Prostate gland (tissue), 2 donors: ENCODE results near the gene DMRT1. TPM values are rescaled to one million over a fixed set of nuclear protein-coding genes. Genes with fewer than 3 reads are reported as not detected.

Experiments
- DNase-seq: peaks from one replicate; pipeline ENCODE4 v3.0.0-alpha.2; 2019; ENCODE audit warnings: low spot score
- H3K27ac ChIP-seq, 2 donors: fragments of 200-600 bp; sonication (generic); 2 replicates each; pipeline ENCODE4 v1.5.1; 2017 to 2019
- H3K27me3 ChIP-seq: fragments of 200-600 bp; sonication (generic); replicated peaks from 2 replicates; pipeline ENCODE4 v1.5.1; 2019; ENCODE audit not compliant: insufficient read depth
- H3K36me3 ChIP-seq, 2 donors: fragments of 200-600 bp; sonication (generic); 1 replicate in 1 of 2; 2 replicates in 1 of 2; pipeline versions ENCODE4 v1.5.1 to v1.8.1; 2017 to 2019
- H3K4me1 ChIP-seq: fragments of 200-600 bp; sonication (generic); replicated peaks from 2 replicates; pipeline ENCODE4 v1.5.1; 2019
- H3K4me3 ChIP-seq, 2 donors: fragments of 200-600 bp; sonication (generic); 2 replicates each; pipeline ENCODE4 v1.5.1; 2017 to 2019
- H3K9me3 ChIP-seq: fragments of 200-600 bp; sonication (generic); 2 replicates; pipeline ENCODE4 v1.5.1; 2017
- POLR2A ChIP-seq: fragments of 450-650 bp; IDR thresholded peaks from one replicate; pipeline ENCODE4 v1.6.1; 2016; ENCODE audit warnings: antibody characterized with exemption, mild to moderate bottlenecking
- POLR2AphosphoS5 ChIP-seq: sonication (generic); formaldehyde crosslinking; IDR thresholded peaks from one replicate; pipeline ENCODE4 v1.6.1; 2017; ENCODE audit warnings: antibody characterized with exemption
- WGBS: methylation state at CpG from one replicate; pipeline ENCODE4 v1.1.5; 2018; 5-methylcytosine and 5-hydroxymethylcytosine counted together
- intact Hi-C: fragments of 100-400 bp; cut with DNase I; formaldehyde crosslinking; loops from one replicate; pipeline ENCODE4 v1.14.2; 2022
- total RNA-seq, 2 donors: library from RNA; depleted of rRNA; stranded (reverse); fragments of >200 nt; gene quantifications; one replicate each; pipeline ENCODE4 v1.1.0, GENCODE V29; 2016
- TF ChIP-seq, protein P1 (sequence below), 4 experiments: fragments of 200-600 bp in 2 of 4; fragments of 450-650 bp in 2 of 4; sonication (generic) in 2 of 4; IDR thresholded peaks; 1 replicate in 3 of 4; 2 replicates in 1 of 4; pipeline ENCODE4 v1.5.1; 2016 to 2019; ENCODE audit warnings: antibody characterized with exemption in 4 of 4, mild to moderate bottlenecking in 2 of 4, moderate library complexity in 2 of 4

DMRT1 gene
- total RNA-seq = 10 to 100 TPM in 1 of 2 donors, not detected in 1; 85.9 TPM

DNA sequence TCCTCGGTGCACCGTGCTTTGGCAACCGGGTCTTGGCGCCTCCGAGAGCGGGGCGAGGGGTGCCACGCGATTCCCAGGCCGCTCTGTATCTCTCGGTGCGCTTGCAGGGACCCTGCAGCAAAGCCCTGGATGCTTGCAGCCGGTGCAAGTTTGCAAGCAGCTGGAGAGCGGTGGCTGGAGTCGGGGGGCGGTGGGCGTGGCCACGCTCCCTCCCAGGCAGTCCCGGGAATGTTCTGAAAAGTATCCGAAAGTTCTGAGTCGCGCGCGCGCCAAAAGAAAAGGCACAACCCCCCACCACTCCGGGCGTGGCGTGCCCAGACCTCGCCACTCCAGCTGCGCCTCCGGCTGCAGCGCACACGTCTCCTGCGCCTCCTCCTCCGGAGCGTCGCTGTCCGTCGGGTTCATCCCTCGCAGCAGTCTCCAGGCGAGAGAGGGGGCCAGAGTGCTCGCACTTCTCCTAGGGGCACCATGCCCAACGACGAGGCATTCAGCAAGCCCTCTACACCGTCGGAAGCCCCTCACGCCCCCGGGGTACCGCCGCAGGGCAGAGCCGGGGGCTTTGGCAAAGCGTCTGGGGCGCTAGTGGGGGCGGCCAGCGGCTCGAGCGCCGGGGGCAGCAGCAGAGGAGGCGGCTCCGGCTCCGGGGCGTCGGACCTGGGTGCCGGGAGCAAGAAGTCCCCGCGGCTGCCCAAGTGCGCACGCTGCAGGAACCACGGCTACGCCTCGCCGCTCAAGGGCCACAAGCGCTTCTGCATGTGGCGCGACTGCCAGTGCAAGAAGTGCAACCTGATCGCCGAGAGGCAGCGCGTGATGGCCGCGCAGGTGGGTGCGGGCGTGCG is at the start of gene DMRT1:
TSS of gene DMRT1 (plus strand) at position 327 of the 839 bp plus-strand sequence. CDS start at position 469, 142 bp downstream.
- H3K27ac ChIP-seq = no peak within 1 kb of the TSS
- 2% methylated on average over 70 of the region's 84 CpGs for WGBS
- no peak for DNase-seq
- peaks cover 20% of the 10 kb centered on the region for H3K27me3 ChIP-seq
- no peak for TF ChIP-seq POLR2A
- TF ChIP-seq, protein P1, sequence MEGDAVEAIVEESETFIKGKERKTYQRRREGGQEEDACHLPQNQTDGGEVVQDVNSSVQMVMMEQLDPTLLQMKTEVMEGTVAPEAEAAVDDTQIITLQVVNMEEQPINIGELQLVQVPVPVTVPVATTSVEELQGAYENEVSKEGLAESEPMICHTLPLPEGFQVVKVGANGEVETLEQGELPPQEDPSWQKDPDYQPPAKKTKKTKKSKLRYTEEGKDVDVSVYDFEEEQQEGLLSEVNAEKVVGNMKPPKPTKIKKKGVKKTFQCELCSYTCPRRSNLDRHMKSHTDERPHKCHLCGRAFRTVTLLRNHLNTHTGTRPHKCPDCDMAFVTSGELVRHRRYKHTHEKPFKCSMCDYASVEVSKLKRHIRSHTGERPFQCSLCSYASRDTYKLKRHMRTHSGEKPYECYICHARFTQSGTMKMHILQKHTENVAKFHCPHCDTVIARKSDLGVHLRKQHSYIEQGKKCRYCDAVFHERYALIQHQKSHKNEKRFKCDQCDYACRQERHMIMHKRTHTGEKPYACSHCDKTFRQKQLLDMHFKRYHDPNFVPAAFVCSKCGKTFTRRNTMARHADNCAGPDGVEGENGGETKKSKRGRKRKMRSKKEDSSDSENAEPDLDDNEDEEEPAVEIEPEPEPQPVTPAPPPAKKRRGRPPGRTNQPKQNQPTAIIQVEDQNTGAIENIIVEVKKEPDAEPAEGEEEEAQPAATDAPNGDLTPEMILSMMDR (IDR thresholded peaks at IDR 0.05) = no peak
- TF ChIP-seq POLR2AphosphoS5 = no peak
- no peaks in the 10 kb centered on the region for H3K9me3 ChIP-seq
- no peak within 1 kb of the TSS for H3K4me3 ChIP-seq
- intact Hi-C loops = no loop called here
- no peaks in the 10 kb centered on the region for H3K36me3 ChIP-seq
- H3K4me1 ChIP-seq = no peaks in the 10 kb centered on the region

DNA sequence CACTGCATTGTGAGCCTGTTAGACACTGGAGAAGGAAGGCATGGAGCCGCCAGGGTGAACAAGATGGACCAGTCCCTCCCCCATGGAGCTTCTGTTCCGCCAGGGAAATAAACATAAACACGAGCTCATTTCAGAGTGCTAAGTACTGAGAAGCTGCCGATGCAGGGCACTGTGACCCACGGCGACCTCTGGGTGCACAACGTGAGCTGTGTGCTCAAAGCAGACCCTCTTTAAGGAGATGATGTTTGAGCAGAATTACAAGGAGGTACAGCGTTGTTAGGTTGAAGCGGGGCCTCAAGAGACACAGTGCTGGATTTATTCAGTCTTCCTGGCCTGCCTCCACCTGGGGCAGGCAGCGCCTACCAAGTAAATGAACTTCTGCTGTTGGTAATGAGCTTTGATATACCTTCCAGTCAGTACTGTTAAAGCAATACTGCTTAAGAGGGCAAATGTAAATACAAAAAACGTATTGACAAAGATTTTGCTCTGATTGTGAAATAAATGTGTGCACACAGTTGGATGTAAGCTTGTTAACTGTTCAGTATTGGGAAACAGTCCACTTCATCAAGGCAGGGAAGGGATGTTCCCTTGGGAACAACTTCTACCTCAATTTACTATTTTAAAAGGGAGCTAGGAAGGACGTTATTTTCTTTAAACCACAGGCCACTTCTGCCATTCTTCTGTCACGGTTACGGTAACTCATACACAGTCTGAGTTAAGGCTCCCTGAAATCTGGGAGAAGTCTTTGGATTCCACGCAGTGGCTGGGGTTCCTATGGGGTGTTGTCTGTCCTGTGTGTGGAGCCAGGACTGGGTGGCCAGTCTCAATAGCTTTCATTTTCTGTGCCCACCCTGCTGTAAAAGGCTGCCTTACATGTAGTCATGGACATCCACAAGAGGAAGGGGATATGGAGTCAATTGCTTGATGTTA is 48.9 kb upstream of the DMRT1 start:
- 70% methylated on average over 15 of the region's 15 CpGs for WGBS

GRCh38 chr9:794386-794785 is 47.1 kb upstream of the DMRT1 start:
- Histone ChIP-seq H3K36me3 (no peaks in the 10 kb centered on the region), H3K4me1 (no peaks in the 10 kb centered on the region), H3K27me3 (no peaks in the 10 kb centered on the region), H3K4me3 (no peak overlapping the region), H3K9me3 (no peaks in the 10 kb centered on the region), H3K27ac (no peak overlapping the region)
- no peak for DNase-seq
- intact Hi-C loops = no loop called here
- TF ChIP-seq, protein P1 (IDR thresholded peaks at IDR 0.05) = no peak
- TF ChIP-seq POLR2AphosphoS5 (no peak), POLR2A (no peak)
- WGBS = 100% methylated on average over 2 of the region's 2 CpGs

More for the DNA sequence above, 48.9 kb upstream of the DMRT1 start:
- Histone ChIP-seq H3K9me3 (no peaks in the 10 kb centered on the region), H3K27me3 (no peaks in the 10 kb centered on the region), H3K4me1 (no peaks in the 10 kb centered on the region), H3K27ac (no peak overlapping the region), H3K36me3 (no peaks in the 10 kb centered on the region), H3K4me3 (no peak overlapping the region)
- intact Hi-C loops = no loop called here
- DNase-seq = no peak
- TF ChIP-seq, protein P1 (IDR thresholded peaks at IDR 0.05) = no peak
- peak; percentile 56 for TF ChIP-seq POLR2AphosphoS5

DNA sequence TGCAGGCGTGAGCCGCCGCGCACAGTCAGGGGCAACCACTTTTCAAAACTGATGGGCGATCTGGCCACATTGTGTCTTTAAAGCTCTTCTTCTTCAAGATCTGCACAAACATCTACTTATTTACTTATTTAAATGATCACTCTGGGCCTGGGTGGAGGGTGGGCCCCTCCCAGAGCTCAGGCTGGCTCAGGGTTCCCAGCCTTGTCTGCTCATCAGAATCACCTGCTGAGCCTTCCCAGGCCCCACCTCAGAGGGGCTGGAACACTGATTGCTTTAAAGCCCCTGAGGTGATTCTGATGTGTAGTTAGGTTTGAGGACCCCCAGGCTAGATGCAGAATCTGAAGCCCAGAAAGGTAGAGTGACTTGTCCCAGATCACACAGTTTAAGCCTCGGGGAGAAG is 45.6 kb upstream of the DMRT1 start:
- intact Hi-C loops = no loop called here
- DNase-seq = no peak
- Histone ChIP-seq H3K27me3 (no peaks in the 10 kb centered on the region), H3K4me1 (no peaks in the 10 kb centered on the region), H3K27ac (no peak overlapping the region), H3K36me3 (no peaks in the 10 kb centered on the region), H3K9me3 (no peaks in the 10 kb centered on the region), H3K4me3 (no peak overlapping the region)
- WGBS = 96% methylated on average over 6 of the region's 6 CpGs
- TF ChIP-seq POLR2A (no peak), POLR2AphosphoS5 (no peak)
- TF ChIP-seq, protein P1 (IDR thresholded peaks at IDR 0.05) = no peak
